Right atrium auricular region (tissue), 2 donors: ENCODE data around the gene KIF18A. TPM values are rescaled to one million over a fixed set of nuclear protein-coding genes. Genes with fewer than 3 reads are reported as not detected.
"Not testable (repeated sequence)": the region's sequence is repeated elsewhere in the genome, so short reads cannot be mapped to it uniquely, and the experiment has no call there.

ENCODE experiments used
- DNase-seq: peaks from one replicate; pipeline ENCODE4 v3.0.0-alpha.2; 2019; ENCODE audit warnings: low spot score
- H3K27ac ChIP-seq, 2 donors: fragments of 200-600 bp; sonication (generic); 1 replicate in 1 of 2; 2 replicates in 1 of 2; pipeline ENCODE4 v1.5.1; 2016 to 2019
- H3K27me3 ChIP-seq, 2 donors: fragments of 200-600 bp; sonication (generic); one replicate each; pipeline versions ENCODE4 v1.5.1 to v1.6.0; 2017 to 2019
- H3K36me3 ChIP-seq: fragments of 200-600 bp; sonication (generic); one replicate; pipeline ENCODE4 v1.5.1; 2016
- H3K4me1 ChIP-seq, 2 donors: fragments of 200-600 bp; sonication (generic); one replicate each; pipeline versions ENCODE4 v1.5.1 to v1.6.0; 2017 to 2019
- H3K4me3 ChIP-seq, 2 donors: fragments of 200-600 bp; sonication (generic); 1 replicate in 1 of 2; 2 replicates in 1 of 2; pipeline ENCODE4 v1.5.1; 2017 to 2019; ENCODE audit warnings: mild to moderate bottlenecking in 1 of 2, moderate library complexity in 1 of 2
- H3K9me3 ChIP-seq, 2 donors: fragments of 200-600 bp; sonication (generic); one replicate each; pipeline ENCODE4 v1.5.1; 2019
- CTCF ChIP-seq, 2 donors: fragments of 200-600 bp; sonication (generic); IDR thresholded peaks; one replicate each; pipeline ENCODE4 v1.5.1; 2019; ENCODE audit warnings: antibody characterized with exemption in 2 of 2
- total RNA-seq, 2 donors: library from RNA; depleted of rRNA; stranded (reverse); fragments of >200 nt; gene quantifications; one replicate each; pipeline ENCODE4 v1.1.0, GENCODE V29; 2016

Gene KIF18A
- total RNA-seq, 2 donors from 2014 or later, result 0.43 to 0.52 TPM

- TF ChIP-seq CTCF (IDR thresholded peaks at IDR 0.05), result no peak
- H3K4me3 ChIP-seq, result no peak overlapping the region
- peaks cover 0 to 18% of the 10 kb centered on the region in 2 donors for H3K9me3 ChIP-seq
- no peak overlapping the region for H3K27ac ChIP-seq
- no peaks in the 10 kb centered on the region for H3K4me1 ChIP-seq
- no peak for DNase-seq
- no peaks in the 10 kb centered on the region for H3K27me3 ChIP-seq
- no peaks in the 10 kb centered on the region for H3K36me3 ChIP-seq
Observed at GRCh38 chr11:28142724-28143123, 34.8 kb upstream of the KIF18A start.

GRCh38 chr11:28140689-28141455 lies 32.9 kb upstream of the KIF18A start:
- no peak for DNase-seq

GRCh38 chr11:28139841-28140415 lies 32.0 kb upstream of the KIF18A start:
- Histone ChIP-seq H3K36me3 (no peaks in the 10 kb centered on the region), H3K9me3 (peaks cover 0 to 18% of the 10 kb centered on the region in 2 donors), H3K27ac (no peak overlapping the region), H3K4me3 (no peak overlapping the region), H3K27me3 (no peaks in the 10 kb centered on the region), H3K4me1 (no peaks in the 10 kb centered on the region)
- TF ChIP-seq CTCF (IDR thresholded peaks at IDR 0.05), result no peak
- no peak for DNase-seq

More at GRCh38 chr11:28140689-28141455, 32.9 kb upstream of the KIF18A start:
- H3K27me3 ChIP-seq, result no peaks in the 10 kb centered on the region
- no peak overlapping the region for H3K4me3 ChIP-seq
- no peak overlapping the region for H3K27ac ChIP-seq
- H3K9me3 ChIP-seq, result peaks cover 0 to 18% of the 10 kb centered on the region in 2 donors
- no peaks in the 10 kb centered on the region for H3K4me1 ChIP-seq
- no peaks in the 10 kb centered on the region for H3K36me3 ChIP-seq
- no peak for TF ChIP-seq CTCF (IDR thresholded peaks at IDR 0.05)

DNA sequence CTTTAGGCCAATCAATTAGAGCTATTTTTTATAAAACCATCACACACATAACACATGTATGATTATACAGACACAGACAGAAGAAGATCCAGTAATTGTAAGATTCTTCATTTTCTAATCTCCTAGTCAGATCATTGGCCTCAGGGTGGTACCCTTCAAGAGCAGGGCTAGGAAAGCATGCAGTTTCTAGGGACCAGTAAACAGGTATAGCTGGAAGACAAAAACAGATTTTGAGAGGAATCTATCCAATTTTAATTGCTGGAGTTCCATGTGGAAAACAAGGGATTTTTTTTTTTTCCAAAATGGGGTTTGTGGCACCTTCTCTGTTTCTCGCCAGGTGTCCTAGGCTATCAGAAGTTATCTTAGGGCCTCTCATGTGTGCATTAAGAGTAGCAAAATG lies 29.9 kb upstream of the KIF18A start:
- H3K4me1 ChIP-seq, result no peaks in the 10 kb centered on the region
- DNase-seq, result no peak
- no peak for TF ChIP-seq CTCF (IDR thresholded peaks at IDR 0.05)
- H3K27me3 ChIP-seq, result no peaks in the 10 kb centered on the region
- H3K4me3 ChIP-seq, result no peak overlapping the region
- no peaks in the 10 kb centered on the region for H3K36me3 ChIP-seq
- H3K9me3 ChIP-seq, result peaks cover 0 to 18% of the 10 kb centered on the region in 2 donors
- H3K27ac ChIP-seq, result no peak overlapping the region

GRCh38 chr11:28137366-28137765 lies 29.4 kb upstream of the KIF18A start:
- Histone ChIP-seq H3K27ac (no peak overlapping the region), H3K9me3 (peaks cover 0 to 18% of the 10 kb centered on the region in 2 donors), H3K27me3 (no peaks in the 10 kb centered on the region), H3K4me3 (no peak overlapping the region), H3K36me3 (no peaks in the 10 kb centered on the region), H3K4me1 (no peaks in the 10 kb centered on the region)
- DNase-seq, result no peak
- no peak for TF ChIP-seq CTCF (IDR thresholded peaks at IDR 0.05)

DNA sequence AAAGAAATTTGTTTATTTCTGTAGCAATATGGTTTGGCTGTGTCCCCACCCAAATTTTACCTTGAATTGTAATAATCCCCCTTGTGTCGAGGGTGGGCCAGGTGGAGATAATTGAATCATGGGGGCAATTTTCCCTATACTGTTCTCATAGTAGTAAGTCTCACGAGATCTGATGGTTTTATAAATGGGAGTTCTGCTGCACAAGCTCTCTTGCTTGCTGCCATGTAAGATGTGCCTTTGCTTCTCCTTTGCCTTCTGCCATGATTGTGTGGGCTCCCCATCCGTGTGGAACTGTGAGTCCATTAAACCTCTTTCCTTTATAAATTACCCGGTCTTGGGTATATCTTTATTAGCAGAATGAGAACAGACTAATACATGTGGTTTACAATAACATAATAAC lies 28.2 kb upstream of the KIF18A start:
- H3K4me1 ChIP-seq, DNase-seq, H3K4me3 ChIP-seq, H3K27ac ChIP-seq, H3K36me3 ChIP-seq, H3K27me3 ChIP-seq: not testable (repeated sequence)
- peaks cover 0 to 18% of the 10 kb centered on the region in 2 donors for H3K9me3 ChIP-seq
